ENCODE measurements around the gene ZBTB16. TPM values are rescaled to one million over a fixed set of nuclear protein-coding genes. Genes with fewer than 3 reads are reported as not detected.

ZBTB16 gene
- total and polyA plus RNA-seq, 2 experiments from 2014 or later, result 0.29 to 1.4 TPM

- Histone ChIP-seq H3K36me3 (ENCODE audit: insufficient read depth) (no peaks in the 10 kb centered on the region), H2AFZ (no peak overlapping the region), H3K27me3 (ENCODE audit: insufficient read depth) (no peaks in the 10 kb centered on the region), H3K79me2 (replicated peaks; ENCODE audit: insufficient read depth) (no peaks in the 10 kb centered on the region), H3K4me1 (ENCODE audit: insufficient read depth) (no peaks in the 10 kb centered on the region), H3K4me2 (no peak overlapping the region), H3K27ac (ENCODE audit: low read depth) (no peak overlapping the region), H3F3A (replicated peaks; ENCODE audit: low read depth) (no peaks in the 10 kb centered on the region), H3K9me2 (ENCODE audit: insufficient read depth) (0 out of 2 replicates have a peak, but pooled peaks cover 13% of the 10 kb centered on the region), H3K4me3 (no peak overlapping the region), H4K20me1 (replicated peaks; ENCODE audit: insufficient read depth) (no peaks in the 10 kb centered on the region)
- TF ChIP-seq STAT1 (IDR thresholded peaks at IDR 0.05; ENCODE audit: unreplicated experiment), result no peak
- no peak for TF ChIP-seq CREB1 (CRISPR knock-in tag; IDR thresholded peaks at IDR 0.05; ENCODE audit: low read depth)
- TF ChIP-seq NANOG (IDR thresholded peaks at IDR 0.05; ENCODE audit: borderline replicate concordance), result no peak
- no peak for TF ChIP-seq ZNF331 (CRISPR knock-in tag; IDR thresholded peaks at IDR 0.05; ENCODE audit: low read depth)
- TF ChIP-seq, protein P1, sequence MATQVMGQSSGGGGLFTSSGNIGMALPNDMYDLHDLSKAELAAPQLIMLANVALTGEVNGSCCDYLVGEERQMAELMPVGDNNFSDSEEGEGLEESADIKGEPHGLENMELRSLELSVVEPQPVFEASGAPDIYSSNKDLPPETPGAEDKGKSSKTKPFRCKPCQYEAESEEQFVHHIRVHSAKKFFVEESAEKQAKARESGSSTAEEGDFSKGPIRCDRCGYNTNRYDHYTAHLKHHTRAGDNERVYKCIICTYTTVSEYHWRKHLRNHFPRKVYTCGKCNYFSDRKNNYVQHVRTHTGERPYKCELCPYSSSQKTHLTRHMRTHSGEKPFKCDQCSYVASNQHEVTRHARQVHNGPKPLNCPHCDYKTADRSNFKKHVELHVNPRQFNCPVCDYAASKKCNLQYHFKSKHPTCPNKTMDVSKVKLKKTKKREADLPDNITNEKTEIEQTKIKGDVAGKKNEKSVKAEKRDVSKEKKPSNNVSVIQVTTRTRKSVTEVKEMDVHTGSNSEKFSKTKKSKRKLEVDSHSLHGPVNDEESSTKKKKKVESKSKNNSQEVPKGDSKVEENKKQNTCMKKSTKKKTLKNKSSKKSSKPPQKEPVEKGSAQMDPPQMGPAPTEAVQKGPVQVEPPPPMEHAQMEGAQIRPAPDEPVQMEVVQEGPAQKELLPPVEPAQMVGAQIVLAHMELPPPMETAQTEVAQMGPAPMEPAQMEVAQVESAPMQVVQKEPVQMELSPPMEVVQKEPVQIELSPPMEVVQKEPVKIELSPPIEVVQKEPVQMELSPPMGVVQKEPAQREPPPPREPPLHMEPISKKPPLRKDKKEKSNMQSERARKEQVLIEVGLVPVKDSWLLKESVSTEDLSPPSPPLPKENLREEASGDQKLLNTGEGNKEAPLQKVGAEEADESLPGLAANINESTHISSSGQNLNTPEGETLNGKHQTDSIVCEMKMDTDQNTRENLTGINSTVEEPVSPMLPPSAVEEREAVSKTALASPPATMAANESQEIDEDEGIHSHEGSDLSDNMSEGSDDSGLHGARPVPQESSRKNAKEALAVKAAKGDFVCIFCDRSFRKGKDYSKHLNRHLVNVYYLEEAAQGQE (IDR thresholded peaks at IDR 0.05; ENCODE audit: unreplicated experiment), result no peak
- TF ChIP-seq POLR2AphosphoS5 (IDR thresholded peaks at IDR 0.05; ENCODE audit: low read depth), result no peak
- TF ChIP-seq ETS1 (IDR thresholded peaks at IDR 0.05), result no peak
- TF ChIP-seq ZNF462 (CRISPR knock-in tag; IDR thresholded peaks at IDR 0.05), result no peak
- TF ChIP-seq ZNF114 (CRISPR knock-in tag; IDR thresholded peaks at IDR 0.05), result no peak
- TF ChIP-seq JUNB (IDR thresholded peaks at IDR 0.05; ENCODE audit: unreplicated experiment), result no peak
- TF ChIP-seq EZH2phosphoT487 (IDR thresholded peaks at IDR 0.05; ENCODE audit: unreplicated experiment), result no peak
- no peaks in the 10 kb centered on the region for H3K4me1 Mint-ChIP-seq
- no peak overlapping the region for H3K4me3 Mint-ChIP-seq
- H3K27ac Mint-ChIP-seq, result no peak overlapping the region
- no peaks in the 10 kb centered on the region for H3K9me3 Mint-ChIP-seq
- H3K36me3 Mint-ChIP-seq (ENCODE audit: low read depth), result no peaks in the 10 kb centered on the region
- ATAC-seq (no peak), DNase-seq (ENCODE audit: low spot score) (no peak)
- peaks cover 5% of the 10 kb centered on the region for H3K27me3 Mint-ChIP-seq (ENCODE audit: insufficient read depth, low read depth, poor library complexity)
Observed at GRCh38 chr11:114123692-114124330, 64.3 kb downstream of the ZBTB16 start.

Data from GM23338 (cell line).